Measurements from ENCODE around the gene PTPRK. TPM values are rescaled to one million over a fixed set of nuclear protein-coding genes. Genes with fewer than 3 reads are reported as not detected.

Gene PTPRK
- total RNA-seq, 4 donors from 2014 or later: 10.3 to 36.0 (median 20.5) TPM

DNA sequence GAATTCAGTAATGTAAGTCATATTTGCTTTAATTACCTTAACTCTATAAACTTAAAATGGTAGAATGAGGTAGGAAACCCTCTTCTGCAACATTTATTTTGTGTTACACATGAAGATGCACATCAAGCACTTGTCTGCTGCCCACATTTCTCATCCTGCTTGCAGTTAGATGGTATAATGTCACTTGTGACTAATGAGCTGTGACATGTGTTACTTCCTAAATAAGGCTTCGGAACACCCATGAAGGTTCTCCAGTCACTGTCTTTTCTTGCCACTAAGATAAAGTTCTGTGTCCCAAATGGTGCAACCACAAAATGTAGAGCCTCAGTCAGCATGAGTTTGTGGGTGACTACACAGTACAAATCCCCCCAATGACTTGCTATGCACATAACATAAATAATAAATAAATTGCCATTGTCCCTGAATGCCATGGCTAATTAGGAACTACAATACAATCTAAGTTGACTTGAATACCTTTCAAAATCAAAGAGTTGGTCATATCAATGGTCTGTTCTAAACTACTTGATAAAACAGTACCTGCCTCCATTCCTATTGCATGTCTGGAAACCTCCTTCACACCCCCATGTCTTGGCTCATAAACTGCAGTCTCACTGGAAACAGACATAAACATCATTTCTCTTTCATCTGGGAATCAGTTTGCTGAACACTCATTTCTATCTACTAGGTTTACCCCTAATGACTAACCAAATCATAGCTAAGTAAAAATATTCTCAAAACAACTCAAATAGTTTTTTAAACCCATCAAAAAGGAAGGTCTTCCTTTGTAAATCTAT, 157.2 kb downstream of the PTPRK start:
- WGBS, 2 donors: 92 to 100% methylated on average over 1 of the region's 1 CpG
- H3K27me3 ChIP-seq: no peaks in the 10 kb centered on the region
- no peak for DNase-seq

DNA sequence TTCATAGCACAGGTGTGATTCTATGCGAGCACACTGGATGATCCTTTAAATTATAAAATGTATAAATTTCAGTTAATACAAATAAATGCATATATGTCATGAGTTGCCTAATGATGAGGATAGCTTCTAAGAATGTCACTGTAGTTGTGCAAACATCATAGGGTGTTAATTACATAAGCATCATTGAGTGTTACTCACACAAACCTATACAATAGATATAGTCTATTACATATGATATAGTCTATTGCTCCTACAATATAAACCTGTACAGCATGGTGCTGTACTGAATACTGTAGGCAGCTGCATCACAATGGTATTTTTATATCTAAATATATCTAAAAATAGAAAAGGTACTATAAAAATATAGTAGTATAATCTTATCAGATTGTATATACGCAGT, 159.0 kb downstream of the PTPRK start:
- H3K4me3 ChIP-seq: no peak overlapping the region
- TF ChIP-seq, protein P1, sequence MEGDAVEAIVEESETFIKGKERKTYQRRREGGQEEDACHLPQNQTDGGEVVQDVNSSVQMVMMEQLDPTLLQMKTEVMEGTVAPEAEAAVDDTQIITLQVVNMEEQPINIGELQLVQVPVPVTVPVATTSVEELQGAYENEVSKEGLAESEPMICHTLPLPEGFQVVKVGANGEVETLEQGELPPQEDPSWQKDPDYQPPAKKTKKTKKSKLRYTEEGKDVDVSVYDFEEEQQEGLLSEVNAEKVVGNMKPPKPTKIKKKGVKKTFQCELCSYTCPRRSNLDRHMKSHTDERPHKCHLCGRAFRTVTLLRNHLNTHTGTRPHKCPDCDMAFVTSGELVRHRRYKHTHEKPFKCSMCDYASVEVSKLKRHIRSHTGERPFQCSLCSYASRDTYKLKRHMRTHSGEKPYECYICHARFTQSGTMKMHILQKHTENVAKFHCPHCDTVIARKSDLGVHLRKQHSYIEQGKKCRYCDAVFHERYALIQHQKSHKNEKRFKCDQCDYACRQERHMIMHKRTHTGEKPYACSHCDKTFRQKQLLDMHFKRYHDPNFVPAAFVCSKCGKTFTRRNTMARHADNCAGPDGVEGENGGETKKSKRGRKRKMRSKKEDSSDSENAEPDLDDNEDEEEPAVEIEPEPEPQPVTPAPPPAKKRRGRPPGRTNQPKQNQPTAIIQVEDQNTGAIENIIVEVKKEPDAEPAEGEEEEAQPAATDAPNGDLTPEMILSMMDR (IDR thresholded peaks at IDR 0.05): no peak
- TF ChIP-seq POLR2A (IDR thresholded peaks at IDR 0.05): no peak
- H3K27ac ChIP-seq: no peak overlapping the region
- WGBS, 2 donors: 85 to 94% methylated on average over 2 of the region's 2 CpGs
- H3K9me3 ChIP-seq: no peaks in the 10 kb centered on the region
- no peak for DNase-seq
- intact Hi-C loops (cut with DNase I): no loop called here
- no peaks in the 10 kb centered on the region for H3K27me3 ChIP-seq
- peaks cover 0 to 7% (median 3%) of the 10 kb centered on the region in 3 donors for H3K4me1 ChIP-seq
- H3K36me3 ChIP-seq: no peaks in the 10 kb centered on the region

More for the DNA sequence above, 157.2 kb downstream of the PTPRK start:
- TF ChIP-seq, protein P1 (IDR thresholded peaks at IDR 0.05): no peak
- TF ChIP-seq POLR2A (IDR thresholded peaks at IDR 0.05): no peak
- intact Hi-C loops (cut with DNase I): no loop called here
- Histone ChIP-seq H3K4me1 (no peaks in the 10 kb centered on the region), H3K27ac (no peak overlapping the region), H3K9me3 (no peaks in the 10 kb centered on the region), H3K36me3 (no peaks in the 10 kb centered on the region), H3K4me3 (no peak overlapping the region)

DNA sequence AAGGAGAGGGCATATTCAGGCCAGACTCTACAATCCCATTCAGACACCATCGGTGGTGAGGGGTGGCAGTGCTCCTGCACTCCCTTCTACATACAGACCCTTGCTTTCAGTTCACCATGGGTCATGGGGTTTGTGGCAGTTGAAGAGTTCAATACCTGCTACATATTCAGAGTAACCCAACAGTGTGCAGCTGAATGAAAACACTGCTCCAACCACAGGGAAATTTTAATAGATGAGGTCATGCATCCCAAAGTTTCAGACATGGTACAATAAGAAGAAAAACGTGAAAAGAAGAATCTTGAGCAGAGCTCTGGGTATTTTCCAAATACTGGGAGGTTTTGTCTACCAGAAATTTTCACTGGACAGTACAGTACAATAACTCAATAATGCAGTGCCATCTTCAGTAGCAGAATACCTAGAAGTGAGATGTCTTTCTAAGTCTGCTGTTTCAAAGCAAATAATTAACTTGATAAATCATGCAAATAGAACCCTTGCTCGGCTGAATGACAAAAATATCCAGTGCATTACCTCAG, 162.1 kb downstream of the PTPRK start:
- no peaks in the 10 kb centered on the region for H3K9me3 ChIP-seq
- H3K27me3 ChIP-seq: no peaks in the 10 kb centered on the region
- no peak overlapping the region for H3K27ac ChIP-seq
- H3K36me3 ChIP-seq: no peaks in the 10 kb centered on the region
- WGBS, 2 donors: 51 to 53% methylated on average over 3 of the region's 3 CpGs
- intact Hi-C loops (cut with DNase I): no loop called here
- TF ChIP-seq, protein P1 (IDR thresholded peaks at IDR 0.05): no peak
- no peak for TF ChIP-seq POLR2A (IDR thresholded peaks at IDR 0.05)
- no peak overlapping the region for H3K4me3 ChIP-seq
- H3K4me1 ChIP-seq: peaks cover 0 to 7% (median 3%) of the 10 kb centered on the region in 3 donors
- DNase-seq: no peak

DNA sequence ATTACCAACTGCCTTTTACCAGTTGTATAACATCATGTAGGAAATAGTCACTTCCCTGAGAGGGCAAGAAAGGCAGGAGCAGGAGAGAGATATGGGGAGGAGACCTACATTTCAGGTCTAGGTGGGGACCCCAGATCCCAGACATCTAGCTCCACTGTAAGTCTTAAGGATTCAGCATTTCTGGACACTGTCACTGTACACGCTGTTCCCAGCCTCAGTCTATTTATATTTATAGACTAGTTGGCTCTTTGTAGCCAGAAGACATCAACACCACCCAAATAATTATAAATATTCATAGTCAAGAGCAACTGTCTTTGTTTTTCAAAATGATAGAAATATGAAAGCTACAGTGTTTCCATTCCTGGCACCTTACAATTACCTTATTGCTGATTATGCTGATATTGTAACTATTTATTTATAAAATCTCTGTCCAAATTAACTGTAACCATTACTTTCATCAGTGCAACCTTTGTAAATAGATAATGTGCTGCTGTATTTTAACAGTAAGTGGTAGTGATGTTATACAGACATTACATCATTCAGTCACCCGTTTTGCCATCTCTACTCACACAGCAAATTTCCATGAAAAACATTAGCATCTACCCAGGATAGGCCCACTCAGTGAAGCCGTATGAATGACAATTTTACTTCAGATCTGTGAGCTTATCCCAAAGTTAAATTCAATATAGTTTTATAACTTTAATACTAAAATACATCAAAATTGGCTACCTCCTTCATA, 162.8 kb downstream of the PTPRK start:
- DNase-seq: no peak
- Histone ChIP-seq H3K4me1 (peaks cover 0 to 7% (median 3%) of the 10 kb centered on the region in 3 donors), H3K27ac (no peak overlapping the region), H3K9me3 (no peaks in the 10 kb centered on the region), H3K4me3 (no peak overlapping the region), H3K27me3 (no peaks in the 10 kb centered on the region), H3K36me3 (no peaks in the 10 kb centered on the region)
- no peak for TF ChIP-seq POLR2A (IDR thresholded peaks at IDR 0.05)
- TF ChIP-seq, protein P1 (IDR thresholded peaks at IDR 0.05): no peak
- intact Hi-C loops (cut with DNase I): no loop called here
- 81 to 86% methylated on average over 3 of the region's 3 CpGs for WGBS, 2 donors

DNA sequence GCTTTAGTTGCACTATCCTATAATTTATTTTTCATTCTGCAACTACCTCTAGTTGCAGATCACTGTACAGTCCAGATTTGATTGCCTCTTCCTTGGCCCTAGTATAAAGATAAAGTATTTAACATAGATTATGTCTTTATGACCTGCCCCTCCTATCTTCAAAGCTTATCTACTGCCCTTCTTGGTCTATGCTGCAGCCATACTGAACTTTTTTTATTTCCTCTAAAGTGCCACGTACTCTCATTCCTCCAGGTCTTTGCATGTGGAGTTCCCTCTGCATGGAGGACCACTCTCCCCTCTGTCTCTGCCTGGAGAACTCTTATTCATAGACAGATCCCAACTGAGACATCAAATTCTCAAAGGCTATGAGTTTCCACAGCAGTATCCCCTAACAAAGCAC, 168.0 kb downstream of the PTPRK start:
- Histone ChIP-seq H3K9me3 (no peaks in the 10 kb centered on the region), H3K36me3 (no peaks in the 10 kb centered on the region), H3K4me1 (peaks cover 0 to 11% (median 2%) of the 10 kb centered on the region in 3 donors), H3K27me3 (no peaks in the 10 kb centered on the region), H3K27ac (no peak overlapping the region), H3K4me3 (no peak overlapping the region)
- TF ChIP-seq, protein P1 (IDR thresholded peaks at IDR 0.05): no peak
- TF ChIP-seq POLR2A (IDR thresholded peaks at IDR 0.05): no peak
- WGBS, 2 donors: 86 to 93% methylated on average over 1 of the region's 1 CpG
- DNase-seq: no peak
- intact Hi-C loops (cut with DNase I): no loop called here
